Activated T-cell treated with anti-CD3 and anti-CD28 coated beads, Interleukin-2, amount 50 U/mL, for 48 hours (primary cell): ENCODE results near the gene SLC15A3.

ENCODE experiments used
- DNase-seq, 2 experiments: peaks; one replicate each; pipeline ENCODE4 v3.0.0-alpha.2; 2020

SLC15A3 gene

GRCh38 chr11:60944490-60945294, 7.3 kb downstream of the SLC15A3 start:
- no peak for DNase-seq

GRCh38 chr11:60942970-60943565, 8.9 kb downstream of the SLC15A3 start:
- no peak for DNase-seq

- no peak for DNase-seq
Measured at GRCh38 chr11:60942219-60942618, 9.8 kb downstream of the SLC15A3 start.

GRCh38 chr11:60941371-60942119, 10.4 kb downstream of the SLC15A3 start:
- no peak for DNase-seq

- no peak for DNase-seq
Measured at GRCh38 chr11:60939855-60940254, 12.1 kb downstream of the SLC15A3 start.

GRCh38 chr11:60939301-60939700, 12.7 kb downstream of the SLC15A3 start:
- no peak for DNase-seq

GRCh38 chr11:60938500-60938899, 13.5 kb downstream of the SLC15A3 start:
- DNase-seq = no peak

- DNase-seq = no peak
Measured at GRCh38 chr11:60937811-60938210, 14.2 kb downstream of the SLC15A3 start.

GRCh38 chr11:60937144-60937527, 14.8 kb downstream of the SLC15A3 start:
- no peak for DNase-seq

- DNase-seq = no peak
Measured at GRCh38 chr11:60936467-60937143, 15.4 kb downstream of the SLC15A3 start.

- no peak for DNase-seq
Measured at GRCh38 chr11:60935676-60936442, 16.1 kb downstream of the SLC15A3 start.

- DNase-seq = no peak
Measured at GRCh38 chr11:60934790-60935605, 17.0 kb downstream of the SLC15A3 start.

GRCh38 chr11:60934124-60934789, 17.7 kb downstream of the SLC15A3 start:
- no peak for DNase-seq

GRCh38 chr11:60933416-60934123, 18.4 kb downstream of the SLC15A3 start:
- no peak for DNase-seq

- DNase-seq = no peak
Measured at GRCh38 chr11:60932605-60933356, 19.2 kb downstream of the SLC15A3 start.

- no peak for DNase-seq
Measured at GRCh38 chr11:60931917-60932316, 20.1 kb downstream of the SLC15A3 start.

- DNase-seq = no peak
Measured at GRCh38 chr11:60930394-60930793, 21.6 kb downstream of the SLC15A3 start.

GRCh38 chr11:60929764-60930163, 22.2 kb downstream of the SLC15A3 start:
- DNase-seq = no peak

GRCh38 chr11:60928563-60929001, 23.4 kb downstream of the SLC15A3 start:
- DNase-seq = no peak
